MG63 (cell line): ENCODE data around the gene PUSL1. TPM values are rescaled to one million over a fixed set of nuclear protein-coding genes. Genes with fewer than 3 reads are reported as not detected.

Experiments
- DNase-seq: peaks from one replicate; pipeline ENCODE4 v3.0.0-alpha.2; 2020
- H3K27me3 ChIP-seq: fragments of 250-450 bp; sonication (Bioruptor Pico); 2 replicates; pipeline ENCODE4 v1.5.1; 2020; ENCODE audit warnings: mild to moderate bottlenecking, moderate library complexity
- H3K36me3 ChIP-seq: fragments of 250-450 bp; sonication (Bioruptor Pico); 2 replicates; pipeline ENCODE4 v1.5.1; 2020; ENCODE audit warnings: mild to moderate bottlenecking, moderate library complexity
- H3K4me3 ChIP-seq: fragments of 250-450 bp; sonication (Bioruptor Pico); 2 replicates; pipeline ENCODE4 v1.5.1; 2020; ENCODE audit warnings: mild to moderate bottlenecking, moderate library complexity
- H3K9me3 ChIP-seq: fragments of 250-450 bp; sonication (Bioruptor Pico); 2 replicates; pipeline ENCODE4 v1.5.1; 2020; ENCODE audit warnings: mild to moderate bottlenecking, moderate library complexity
- total RNA-seq: library from RNA; depleted of rRNA; stranded (reverse); fragments of >200 nt; shearing (Covaris generic); gene quantifications from 2 replicates; pipeline ENCODE4 v1.2.3, GENCODE V29; 2014; ENCODE audit warnings: low replicate concordance

The PUSL1 gene
- total RNA-seq, 1 experiment from 2014 or later = 46.7 TPM

GRCh38 chr1:1324524-1325287 is 16.3 kb downstream of the PUSL1 start, which contains the start of the genes CPTP and INTS11:
CPTP (plus strand) TSS chr1:1324802; CDS start chr1:1326911, 2,109 bp downstream.
INTS11 (minus strand) TSS chr1:1324660; CDS start chr1:1324608, 52 bp downstream.
- H3K36me3 ChIP-seq = peaks cover 10% of the 10 kb centered on the region
- H3K27me3 ChIP-seq = no peaks in the 10 kb centered on the region
- H3K4me3 ChIP-seq = peak within 1 kb of the TSS; percentile 99
- no peaks in the 10 kb centered on the region for H3K9me3 ChIP-seq
- DNase-seq = peak; percentile 88

- no peaks in the 10 kb centered on the region for H3K27me3 ChIP-seq
- no peaks in the 10 kb centered on the region for H3K9me3 ChIP-seq
- H3K36me3 ChIP-seq = peaks cover 3% of the 10 kb centered on the region
- no peak for DNase-seq
- peak overlapping the region; percentile 99 for H3K4me3 ChIP-seq
Measured at GRCh38 chr1:1325288-1326074, 17.1 kb downstream of the PUSL1 start.

- Histone ChIP-seq H3K9me3 (no peaks in the 10 kb centered on the region), H3K27me3 (no peaks in the 10 kb centered on the region), H3K36me3 (peaks cover 2% of the 10 kb centered on the region), H3K4me3 (peak overlapping the region; percentile 99; the same call in 1 of the 2 replicates)
- no peak for DNase-seq
Measured at GRCh38 chr1:1326075-1326605, 17.7 kb downstream of the PUSL1 start.

DNA sequence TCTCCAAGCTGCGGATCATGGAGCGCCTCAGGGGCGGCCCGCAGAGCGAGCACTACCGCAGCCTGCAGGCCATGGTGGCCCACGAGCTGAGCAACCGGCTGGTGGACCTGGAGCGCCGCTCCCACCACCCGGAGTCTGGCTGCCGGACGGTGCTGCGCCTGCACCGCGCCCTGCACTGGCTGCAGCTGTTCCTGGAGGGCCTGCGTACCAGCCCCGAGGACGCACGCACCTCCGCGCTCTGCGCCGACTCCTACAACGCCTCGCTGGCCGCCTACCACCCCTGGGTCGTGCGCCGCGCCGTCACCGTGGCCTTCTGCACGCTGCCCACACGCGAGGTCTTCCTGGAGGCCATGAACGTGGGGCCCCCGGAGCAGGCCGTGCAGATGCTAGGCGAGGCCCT is 18.9 kb downstream of the PUSL1 start:
- H3K4me3 ChIP-seq = no peak overlapping the region
- peaks cover 2% of the 10 kb centered on the region for H3K36me3 ChIP-seq
- DNase-seq = no peak
- H3K27me3 ChIP-seq = no peaks in the 10 kb centered on the region
- no peaks in the 10 kb centered on the region for H3K9me3 ChIP-seq

- H3K36me3 ChIP-seq = peaks cover 2% of the 10 kb centered on the region
- H3K27me3 ChIP-seq = no peaks in the 10 kb centered on the region
- no peak overlapping the region for H3K4me3 ChIP-seq
- H3K9me3 ChIP-seq = no peaks in the 10 kb centered on the region
- no peak for DNase-seq
Measured at GRCh38 chr1:1328254-1328653, 19.9 kb downstream of the PUSL1 start.

DNA sequence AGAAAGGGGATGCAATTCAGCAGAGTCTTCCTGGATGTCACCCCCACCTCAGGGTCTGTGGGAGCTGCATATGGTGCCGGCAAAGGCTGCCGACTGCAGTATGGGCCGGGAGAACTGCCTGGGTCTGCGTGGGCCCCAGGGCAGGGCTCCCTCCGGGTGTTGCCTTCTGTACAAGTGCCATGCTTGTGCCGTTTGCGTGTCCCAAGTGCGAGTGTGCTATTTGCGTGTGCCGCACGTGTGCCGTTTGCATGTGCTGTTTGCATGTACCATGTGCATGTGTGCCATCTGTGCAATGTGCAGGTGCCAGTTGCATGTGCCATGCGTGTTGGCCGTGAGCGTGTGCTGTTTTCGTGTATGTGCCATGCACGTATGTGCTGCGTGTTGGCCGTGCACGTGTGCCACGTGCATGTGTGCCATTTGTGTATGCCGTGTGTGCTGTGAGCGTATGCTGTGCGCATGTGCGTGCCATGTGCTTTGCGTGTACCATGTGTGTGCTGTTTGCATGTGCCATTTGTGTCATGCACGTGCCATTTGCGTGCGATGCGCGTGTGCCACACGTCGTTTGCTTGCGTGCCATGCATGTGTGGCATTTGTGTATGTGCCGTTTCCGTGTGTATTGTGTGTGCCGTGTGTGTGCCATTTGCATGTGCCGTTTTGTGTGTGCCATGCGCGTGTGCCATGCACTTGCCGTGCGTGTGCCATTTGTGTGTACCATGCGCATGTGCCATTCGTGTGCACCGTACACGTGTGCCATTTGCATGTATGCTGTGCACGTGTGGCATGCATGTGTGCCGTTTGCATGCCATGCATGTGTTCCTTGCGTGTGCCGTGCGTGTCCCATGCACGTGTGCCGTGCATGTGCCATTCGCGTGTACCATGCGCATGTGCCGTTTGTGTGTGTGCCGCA is 21.2 kb downstream of the PUSL1 start:
- Histone ChIP-seq H3K27me3 (no peaks in the 10 kb centered on the region), H3K4me3 (no peak overlapping the region), H3K9me3 (no peaks in the 10 kb centered on the region), H3K36me3 (no peaks in the 10 kb centered on the region; the same call in none of the 2 replicates)
- no peak for DNase-seq

DNA sequence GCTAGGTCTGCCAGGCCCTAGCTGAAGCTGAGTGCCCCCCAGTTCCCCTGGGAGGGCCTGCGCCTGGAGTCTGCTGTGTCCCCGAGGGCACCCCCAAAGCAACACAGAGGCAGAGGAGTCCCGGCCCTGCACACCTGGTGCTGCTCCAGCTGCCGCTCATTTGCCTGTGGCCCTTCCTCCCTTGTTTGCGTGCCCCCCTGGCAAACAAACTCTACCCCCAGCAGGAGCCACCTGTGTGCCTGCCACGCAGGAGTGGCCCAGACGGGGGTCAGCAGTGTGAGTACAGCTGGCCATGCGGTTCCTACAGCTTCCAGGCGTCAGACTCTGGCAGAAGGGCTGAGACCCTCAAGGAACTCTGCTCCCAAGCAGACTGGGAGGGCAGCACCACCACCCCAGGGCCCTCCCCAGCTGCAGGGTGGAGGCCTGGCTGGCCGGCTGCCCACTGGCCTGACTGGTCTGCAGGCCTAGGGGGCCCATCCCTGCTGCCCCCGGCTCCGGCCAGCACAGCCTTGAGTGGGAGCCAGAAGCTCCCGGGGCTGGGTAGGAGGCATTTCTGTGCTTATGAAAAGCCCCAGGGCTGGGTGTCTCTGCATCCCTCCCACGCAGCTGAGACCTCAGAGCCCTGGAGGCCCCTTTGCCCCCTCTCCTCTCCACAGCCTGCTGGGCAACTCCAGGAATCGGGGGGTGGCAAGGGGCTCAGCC is 22.1 kb downstream of the PUSL1 start:
- H3K36me3 ChIP-seq = no peaks in the 10 kb centered on the region; the same call in none of the 2 replicates
- no peaks in the 10 kb centered on the region for H3K27me3 ChIP-seq
- no peak for DNase-seq
- no peak overlapping the region for H3K4me3 ChIP-seq
- no peaks in the 10 kb centered on the region for H3K9me3 ChIP-seq

GRCh38 chr1:1331068-1331965 is 22.9 kb downstream of the PUSL1 start, which contains the start of gene TAS1R3:
TAS1R3 (plus strand) TSS chr1:1331280; CDS start chr1:1331346, 66 bp downstream.
- H3K36me3 ChIP-seq = no peaks in the 10 kb centered on the region; the same call in none of the 2 replicates
- H3K9me3 ChIP-seq = no peaks in the 10 kb centered on the region
- H3K4me3 ChIP-seq = no peak within 1 kb of the TSS
- no peak for DNase-seq
- H3K27me3 ChIP-seq = no peaks in the 10 kb centered on the region

DNA sequence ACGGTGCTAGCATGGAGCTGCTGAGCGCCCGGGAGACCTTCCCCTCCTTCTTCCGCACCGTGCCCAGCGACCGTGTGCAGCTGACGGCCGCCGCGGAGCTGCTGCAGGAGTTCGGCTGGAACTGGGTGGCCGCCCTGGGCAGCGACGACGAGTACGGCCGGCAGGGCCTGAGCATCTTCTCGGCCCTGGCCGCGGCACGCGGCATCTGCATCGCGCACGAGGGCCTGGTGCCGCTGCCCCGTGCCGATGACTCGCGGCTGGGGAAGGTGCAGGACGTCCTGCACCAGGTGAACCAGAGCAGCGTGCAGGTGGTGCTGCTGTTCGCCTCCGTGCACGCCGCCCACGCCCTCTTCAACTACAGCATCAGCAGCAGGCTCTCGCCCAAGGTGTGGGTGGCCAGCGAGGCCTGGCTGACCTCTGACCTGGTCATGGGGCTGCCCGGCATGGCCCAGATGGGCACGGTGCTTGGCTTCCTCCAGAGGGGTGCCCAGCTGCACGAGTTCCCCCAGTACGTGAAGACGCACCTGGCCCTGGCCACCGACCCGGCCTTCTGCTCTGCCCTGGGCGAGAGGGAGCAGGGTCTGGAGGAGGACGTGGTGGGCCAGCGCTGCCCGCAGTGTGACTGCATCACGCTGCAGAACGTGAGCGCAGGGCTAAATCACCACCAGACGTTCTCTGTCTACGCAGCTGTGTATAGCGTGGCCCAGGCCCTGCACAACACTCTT is 23.8 kb downstream of the PUSL1 start:
- Histone ChIP-seq H3K9me3 (no peaks in the 10 kb centered on the region), H3K4me3 (no peak overlapping the region), H3K27me3 (no peaks in the 10 kb centered on the region), H3K36me3 (no peaks in the 10 kb centered on the region; the same call in none of the 2 replicates)
- DNase-seq = no peak

- Histone ChIP-seq H3K9me3 (no peaks in the 10 kb centered on the region), H3K36me3 (peaks cover 4% of the 10 kb centered on the region)
- no peak for DNase-seq
Measured at GRCh38 chr1:1332774-1333480, 24.5 kb downstream of the PUSL1 start.

GRCh38 chr1:1333551-1334241 is 25.3 kb downstream of the PUSL1 start:
- H3K4me3 ChIP-seq = no peak overlapping the region
- H3K9me3 ChIP-seq = no peaks in the 10 kb centered on the region
- peaks cover 9% of the 10 kb centered on the region for H3K36me3 ChIP-seq
- H3K27me3 ChIP-seq = no peaks in the 10 kb centered on the region
- DNase-seq = no peak

More at GRCh38 chr1:1332774-1333480, 24.5 kb downstream of the PUSL1 start:
- no peak overlapping the region for H3K4me3 ChIP-seq
- H3K27me3 ChIP-seq = no peaks in the 10 kb centered on the region

DNA sequence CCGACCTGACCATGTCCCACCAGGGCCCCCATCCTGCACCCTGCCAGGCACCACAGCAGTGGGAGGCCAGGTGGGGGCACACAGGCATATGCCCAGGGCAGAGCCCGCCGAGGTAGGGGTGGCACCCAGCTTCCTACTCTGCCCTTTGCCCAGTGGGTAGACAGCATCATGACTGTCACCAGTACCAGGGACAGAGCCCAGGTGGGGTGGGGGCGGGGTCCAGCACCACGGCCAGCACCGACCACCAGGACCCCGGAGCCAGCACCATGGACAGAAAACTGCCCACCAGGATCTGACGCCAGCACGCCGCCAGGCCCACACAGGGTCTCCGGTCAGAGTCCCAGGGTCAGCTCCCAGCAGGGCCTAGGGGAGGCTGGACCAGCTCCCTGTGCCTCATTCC is 26.4 kb downstream of the PUSL1 start:
- H3K9me3 ChIP-seq = no peaks in the 10 kb centered on the region
- H3K27me3 ChIP-seq = no peaks in the 10 kb centered on the region
- DNase-seq = no peak
- H3K4me3 ChIP-seq = no peak overlapping the region
- peaks cover 12% of the 10 kb centered on the region for H3K36me3 ChIP-seq

- H3K27me3 ChIP-seq = no peaks in the 10 kb centered on the region
- no peak overlapping the region for H3K4me3 ChIP-seq
- H3K36me3 ChIP-seq = peaks cover 13% of the 10 kb centered on the region
- H3K9me3 ChIP-seq = no peaks in the 10 kb centered on the region
- no peak for DNase-seq
Measured at GRCh38 chr1:1335283-1335682, 26.9 kb downstream of the PUSL1 start.
